Nephron progenitor cell (in vitro differentiated cells): ENCODE measurements around the gene TMEM243.

Experiments used
- DNase-seq: peaks from one replicate; pipeline ENCODE4 v3.0.0; 2021
- H3K27ac Mint-ChIP-seq: 2 replicates; pipeline ENCODE4 v1.8.0; 2021; ENCODE audit warnings: mild to moderate bottlenecking, moderate library complexity, mixed read lengths
- H3K27me3 Mint-ChIP-seq: 2 replicates; pipeline ENCODE4 v1.8.0; 2021; ENCODE audit warnings: mild to moderate bottlenecking, low read depth, mixed read lengths; ENCODE audit not compliant: poor library complexity
- H3K36me3 Mint-ChIP-seq: 2 replicates; pipeline ENCODE4 v1.8.0; 2021; ENCODE audit warnings: low read depth, mixed read lengths
- H3K4me1 Mint-ChIP-seq: 2 replicates; pipeline ENCODE4 v1.8.0; 2021; ENCODE audit warnings: mixed read lengths
- H3K4me3 Mint-ChIP-seq: 2 replicates; pipeline ENCODE4 v1.8.0; 2021; ENCODE audit warnings: mild to moderate bottlenecking, moderate library complexity, mixed read lengths
- H3K9me3 Mint-ChIP-seq: 2 replicates; pipeline ENCODE4 v1.8.0; 2021; ENCODE audit warnings: mild to moderate bottlenecking, moderate library complexity, mixed read lengths
- CTCF ChIP-seq: fragments of 200-600 bp; sonication (generic); IDR thresholded peaks from 2 replicates; pipeline ENCODE4 v1.5.0; 2021; ENCODE audit warnings: antibody characterized with exemption

TMEM243 gene

DNA sequence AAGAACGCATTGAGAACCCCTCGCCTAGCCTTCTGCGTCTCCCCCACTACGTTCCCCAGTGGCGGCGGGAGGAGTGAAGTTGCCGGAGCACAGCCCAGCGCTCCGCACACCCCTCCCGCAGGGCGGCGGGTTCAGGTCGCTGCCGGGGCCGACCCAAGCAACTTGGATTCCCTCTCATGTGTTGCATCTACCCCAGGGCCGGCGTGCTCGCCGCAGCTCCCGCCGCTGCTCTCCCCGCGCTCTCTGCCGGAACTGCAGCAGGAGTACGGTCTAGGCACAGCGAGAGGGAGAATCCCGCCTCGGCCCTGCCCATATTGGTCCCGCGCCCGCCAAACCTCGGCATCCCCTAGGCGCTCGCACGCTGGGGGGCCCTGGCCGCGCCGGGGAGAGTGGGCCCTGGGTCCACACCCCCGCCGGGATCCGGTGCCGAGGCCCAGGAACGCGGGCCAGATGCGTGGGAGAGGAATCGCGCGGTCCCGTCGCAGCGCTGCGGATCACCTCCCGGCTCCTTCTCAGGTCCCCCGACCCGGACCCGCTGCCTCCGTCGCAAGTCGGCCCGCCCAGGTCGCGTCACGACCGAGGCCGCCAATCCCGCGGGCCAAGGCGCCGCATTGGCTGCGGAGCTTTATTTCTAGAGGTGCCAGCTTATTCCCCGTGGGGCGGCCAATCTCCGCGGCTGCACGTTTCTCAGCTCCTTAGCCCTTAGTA lies 648 bp upstream of the TMEM243 start:
- no peaks in the 10 kb centered on the region for H3K9me3 Mint-ChIP-seq
- no peak for TF ChIP-seq CTCF
- H3K36me3 Mint-ChIP-seq = peaks cover 11% of the 10 kb centered on the region
- H3K27ac Mint-ChIP-seq = peak overlapping the region; percentile 94
- peaks cover 37% of the 10 kb centered on the region for H3K4me1 Mint-ChIP-seq
- H3K27me3 Mint-ChIP-seq = no peaks in the 10 kb centered on the region
- DNase-seq = peak; percentile 82
- peak overlapping the region; percentile 96 for H3K4me3 Mint-ChIP-seq

DNA sequence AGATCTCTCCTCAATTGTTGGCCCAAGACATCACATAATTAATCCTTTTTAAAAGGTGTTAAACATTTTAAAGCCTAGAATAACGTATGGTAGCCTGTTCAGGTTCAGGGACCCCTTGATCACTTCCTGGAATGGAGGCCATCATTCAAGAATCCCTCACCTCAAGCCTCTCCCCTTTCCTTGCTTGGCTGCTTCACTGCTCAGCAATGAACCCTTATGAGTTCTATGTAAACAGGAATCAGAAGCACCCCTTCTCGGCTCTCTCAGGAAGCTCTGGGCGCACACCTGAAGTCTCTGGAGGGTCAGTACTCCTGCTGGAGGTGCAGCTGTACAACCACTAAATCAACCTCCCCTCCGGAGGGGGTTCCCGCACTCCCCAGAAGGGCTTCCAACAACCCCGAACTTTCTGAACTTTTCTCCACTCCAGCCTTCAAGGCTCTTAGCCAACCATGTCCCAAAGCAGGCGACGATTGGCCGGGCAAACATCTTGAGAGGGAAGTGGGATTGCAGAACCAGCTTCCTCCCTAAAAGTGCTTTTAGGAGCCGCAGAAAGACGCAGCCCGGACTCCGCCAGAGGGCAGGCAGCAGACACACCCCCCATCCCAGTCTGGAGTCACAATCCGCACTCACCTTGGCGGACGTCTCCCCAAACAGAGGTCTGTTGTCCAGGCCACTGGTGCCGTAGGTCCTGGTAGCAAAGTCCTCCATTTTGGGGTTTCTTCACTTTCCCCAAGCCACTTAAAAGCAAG lies 562 bp downstream of the TMEM243 start:
- Mint-ChIP-seq H3K4me3 (peak overlapping the region; percentile 96), H3K27me3 (no peaks in the 10 kb centered on the region), H3K4me1 (peaks cover 46% of the 10 kb centered on the region), H3K27ac (peak overlapping the region; percentile 93), H3K9me3 (no peaks in the 10 kb centered on the region), H3K36me3 (peaks cover 20% of the 10 kb centered on the region)
- TF ChIP-seq CTCF = no peak
- peak; percentile 41 for DNase-seq

GRCh38 chr7:87217983-87218653 lies 1.4 kb downstream of the TMEM243 start:
- Mint-ChIP-seq H3K36me3 (peaks cover 26% of the 10 kb centered on the region), H3K27ac (no peak overlapping the region), H3K27me3 (no peaks in the 10 kb centered on the region), H3K4me1 (peaks cover 50% of the 10 kb centered on the region), H3K9me3 (no peaks in the 10 kb centered on the region), H3K4me3 (peak overlapping the region; percentile 96)
- no peak for DNase-seq
- no peak for TF ChIP-seq CTCF

GRCh38 chr7:87216701-87217508 lies 2.6 kb downstream of the TMEM243 start:
- H3K27me3 Mint-ChIP-seq = no peaks in the 10 kb centered on the region
- no peak for TF ChIP-seq CTCF
- no peak for DNase-seq
- H3K4me1 Mint-ChIP-seq = peaks cover 59% of the 10 kb centered on the region
- H3K9me3 Mint-ChIP-seq = no peaks in the 10 kb centered on the region
- H3K4me3 Mint-ChIP-seq = no peak overlapping the region
- peaks cover 34% of the 10 kb centered on the region for H3K36me3 Mint-ChIP-seq
- H3K27ac Mint-ChIP-seq = no peak overlapping the region

DNA sequence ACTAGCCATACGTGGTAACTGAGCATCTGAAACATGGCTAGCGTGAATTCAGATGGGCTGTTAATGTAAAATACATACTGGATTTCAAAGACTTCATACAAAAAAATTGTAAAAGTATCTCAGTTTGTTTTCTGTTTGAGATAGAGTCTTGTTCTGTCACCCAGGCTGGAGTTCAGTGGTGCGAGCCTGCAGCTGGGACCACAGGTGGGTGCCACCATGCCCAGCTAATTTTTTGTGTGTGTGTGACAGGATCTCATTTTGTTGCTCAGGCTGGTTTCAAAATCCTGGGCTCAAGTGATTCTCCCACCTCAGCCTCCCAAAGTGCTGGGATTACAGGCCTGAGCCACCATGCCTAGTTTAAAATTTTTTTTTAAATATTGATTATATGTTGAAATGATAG lies 4.5 kb downstream of the TMEM243 start:
- no peak overlapping the region for H3K4me3 Mint-ChIP-seq
- no peak for TF ChIP-seq CTCF

More for the DNA sequence above, 4.5 kb downstream of the TMEM243 start:
- Mint-ChIP-seq H3K27ac (no peak overlapping the region), H3K4me1 (peaks cover 61% of the 10 kb centered on the region), H3K36me3 (peaks cover 53% of the 10 kb centered on the region), H3K9me3 (peaks cover 4% of the 10 kb centered on the region), H3K27me3 (peaks cover 3% of the 10 kb centered on the region)
- DNase-seq = no peak
